Peyer's patch (tissue), 4 donors: Measurements from ENCODE around the gene RASA1. TPM values are rescaled to one million over a fixed set of nuclear protein-coding genes. Genes with fewer than 3 reads are reported as not detected.
A peak's percentile ranks its signal among the peaks of the same experiment; 100 is the strongest.

Experiments used
- DNase-seq, 3 donors: peaks; one replicate each; pipeline ENCODE4 v3.0.0-alpha.2; 2017 to 2019
- H3K27ac ChIP-seq, 4 donors: fragments of 200-600 bp; sonication (generic); one replicate each; pipeline ENCODE4 v1.5.1; 2016 to 2019
- H3K27me3 ChIP-seq, 2 donors: fragments of 200-600 bp; sonication (generic); one replicate each; pipeline ENCODE4 v1.5.1; 2019
- H3K36me3 ChIP-seq, 3 donors: fragments of 200-600 bp; sonication (generic); one replicate each; pipeline ENCODE4 v1.5.1; 2016 to 2019
- H3K4me1 ChIP-seq, 4 donors: fragments of 200-600 bp; sonication (generic); one replicate each; pipeline ENCODE4 v1.5.1; 2016 to 2019
- H3K4me3 ChIP-seq, 4 donors: fragments of 200-600 bp; sonication (generic); 1 replicate in 3 of 4; 2 replicates in 1 of 4; pipeline ENCODE4 v1.5.1; 2016 to 2019; ENCODE audit warnings: mild to moderate bottlenecking in 1 of 4
- H3K9me3 ChIP-seq, 4 donors: fragments of 200-600 bp; sonication (generic); one replicate each; pipeline ENCODE4 v1.5.1; 2016 to 2019; ENCODE audit warnings: mild to moderate bottlenecking in 1 of 4
- POLR2A ChIP-seq, 2 donors: fragments of 450-650 bp; IDR thresholded peaks; one replicate each; pipeline ENCODE4 v1.5.1; 2017; ENCODE audit warnings: antibody characterized with exemption in 2 of 2, mild to moderate bottlenecking in 2 of 2, moderate library complexity in 2 of 2
- total RNA-seq, 4 donors: library from RNA; depleted of rRNA; stranded (reverse); fragments of >200 nt; gene quantifications; one replicate each; pipeline ENCODE4 v1.1.0, GENCODE V29; 2016
- TF ChIP-seq, protein P1 (sequence below), 6 experiments: fragments of 450-650 bp in 4 of 6; fragments of 200-600 bp in 2 of 6; sonication (generic) in 1 of 6; IDR thresholded peaks; one replicate each; pipeline ENCODE4 v1.5.1; 2017 to 2019; ENCODE audit warnings: antibody characterized with exemption in 6 of 6, mild to moderate bottlenecking in 3 of 6, moderate library complexity in 1 of 6

The RASA1 gene
- 10 to 100 TPM; 20.9 to 52.0 (median 23.5) TPM for total RNA-seq

DNA sequence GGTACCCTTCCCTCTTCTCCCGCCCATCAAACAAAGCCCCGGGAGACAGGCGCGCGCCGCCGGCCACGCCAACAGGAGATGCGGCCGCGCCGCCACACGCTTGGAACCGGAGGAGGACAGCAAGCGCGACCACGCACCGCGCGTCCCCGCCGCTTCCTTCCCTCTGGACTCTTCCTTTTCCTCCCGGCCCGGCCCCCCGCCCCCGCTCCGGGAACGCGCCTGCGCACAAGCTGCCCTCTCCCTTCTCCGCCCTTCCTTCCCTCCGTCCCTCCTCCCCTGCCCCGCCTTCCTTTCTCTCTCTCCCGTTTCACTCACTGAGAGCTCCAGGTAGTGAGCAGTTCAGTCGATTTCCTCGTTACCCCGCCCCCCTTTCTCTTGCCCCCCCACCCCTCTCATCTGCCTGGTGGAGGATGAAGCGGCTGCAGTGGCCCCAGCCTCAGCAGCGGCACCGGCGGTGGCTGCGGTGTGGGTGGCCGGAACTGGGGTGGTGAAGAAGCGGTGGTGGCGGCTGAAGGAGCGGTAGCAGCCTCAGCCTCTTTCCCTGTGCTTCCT lies at the start of gene RASA1:
Gene RASA1, plus strand, starts transcription at position 310 of the 552 bp plus-strand sequence. CDS start 569 bp downstream, outside the sequence.
- Histone ChIP-seq H3K27me3 (no peaks in the 10 kb centered on the region), H3K4me1 (peaks cover 0 to 15% (median 2%) of the 10 kb centered on the region in 4 donors), H3K9me3 (no peaks in the 10 kb centered on the region), H3K4me3 (peak within 1 kb of the TSS; percentile 88 to 95 (median 91)), H3K27ac (peak within 1 kb of the TSS; percentile 86 to 94 (median 90)), H3K36me3 (peaks cover 0 to 3% (median 0%) of the 10 kb centered on the region in 3 donors)
- DNase-seq, result peak; percentile 84 to 97 (median 96)
- TF ChIP-seq POLR2A (IDR thresholded peaks at IDR 0.05), result peak; percentile 70 to 78
- TF ChIP-seq, protein P1, sequence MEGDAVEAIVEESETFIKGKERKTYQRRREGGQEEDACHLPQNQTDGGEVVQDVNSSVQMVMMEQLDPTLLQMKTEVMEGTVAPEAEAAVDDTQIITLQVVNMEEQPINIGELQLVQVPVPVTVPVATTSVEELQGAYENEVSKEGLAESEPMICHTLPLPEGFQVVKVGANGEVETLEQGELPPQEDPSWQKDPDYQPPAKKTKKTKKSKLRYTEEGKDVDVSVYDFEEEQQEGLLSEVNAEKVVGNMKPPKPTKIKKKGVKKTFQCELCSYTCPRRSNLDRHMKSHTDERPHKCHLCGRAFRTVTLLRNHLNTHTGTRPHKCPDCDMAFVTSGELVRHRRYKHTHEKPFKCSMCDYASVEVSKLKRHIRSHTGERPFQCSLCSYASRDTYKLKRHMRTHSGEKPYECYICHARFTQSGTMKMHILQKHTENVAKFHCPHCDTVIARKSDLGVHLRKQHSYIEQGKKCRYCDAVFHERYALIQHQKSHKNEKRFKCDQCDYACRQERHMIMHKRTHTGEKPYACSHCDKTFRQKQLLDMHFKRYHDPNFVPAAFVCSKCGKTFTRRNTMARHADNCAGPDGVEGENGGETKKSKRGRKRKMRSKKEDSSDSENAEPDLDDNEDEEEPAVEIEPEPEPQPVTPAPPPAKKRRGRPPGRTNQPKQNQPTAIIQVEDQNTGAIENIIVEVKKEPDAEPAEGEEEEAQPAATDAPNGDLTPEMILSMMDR (IDR thresholded peaks at IDR 0.05), result no peak

DNA sequence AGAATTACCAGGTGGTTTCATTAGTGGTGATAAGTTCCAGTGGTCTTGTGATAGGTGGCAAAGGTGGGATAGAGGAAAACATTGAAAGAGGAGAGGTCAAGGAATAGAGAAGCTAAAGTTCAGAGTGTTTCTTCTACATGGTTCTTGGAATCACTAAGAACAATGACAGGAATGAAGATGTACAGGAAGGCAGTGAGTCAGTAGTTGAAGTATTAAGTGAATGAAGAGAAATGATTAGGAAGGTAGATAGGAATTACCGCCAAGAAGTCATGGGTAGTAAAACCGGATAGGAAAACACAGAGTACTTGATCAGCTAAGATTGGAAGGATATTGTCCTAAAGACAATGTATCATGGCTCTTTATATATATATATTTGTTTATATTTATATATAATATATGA lies 37.9 kb upstream of the RASA1 start:
- TF ChIP-seq POLR2A (IDR thresholded peaks at IDR 0.05), result no peak
- TF ChIP-seq, protein P1 (IDR thresholded peaks at IDR 0.05), result no peak
- DNase-seq, result no peak
- Histone ChIP-seq H3K36me3 (no peaks in the 10 kb centered on the region), H3K27me3 (no peaks in the 10 kb centered on the region), H3K27ac (no peak overlapping the region), H3K4me3 (no peak overlapping the region), H3K9me3 (no peaks in the 10 kb centered on the region), H3K4me1 (no peaks in the 10 kb centered on the region)

DNA sequence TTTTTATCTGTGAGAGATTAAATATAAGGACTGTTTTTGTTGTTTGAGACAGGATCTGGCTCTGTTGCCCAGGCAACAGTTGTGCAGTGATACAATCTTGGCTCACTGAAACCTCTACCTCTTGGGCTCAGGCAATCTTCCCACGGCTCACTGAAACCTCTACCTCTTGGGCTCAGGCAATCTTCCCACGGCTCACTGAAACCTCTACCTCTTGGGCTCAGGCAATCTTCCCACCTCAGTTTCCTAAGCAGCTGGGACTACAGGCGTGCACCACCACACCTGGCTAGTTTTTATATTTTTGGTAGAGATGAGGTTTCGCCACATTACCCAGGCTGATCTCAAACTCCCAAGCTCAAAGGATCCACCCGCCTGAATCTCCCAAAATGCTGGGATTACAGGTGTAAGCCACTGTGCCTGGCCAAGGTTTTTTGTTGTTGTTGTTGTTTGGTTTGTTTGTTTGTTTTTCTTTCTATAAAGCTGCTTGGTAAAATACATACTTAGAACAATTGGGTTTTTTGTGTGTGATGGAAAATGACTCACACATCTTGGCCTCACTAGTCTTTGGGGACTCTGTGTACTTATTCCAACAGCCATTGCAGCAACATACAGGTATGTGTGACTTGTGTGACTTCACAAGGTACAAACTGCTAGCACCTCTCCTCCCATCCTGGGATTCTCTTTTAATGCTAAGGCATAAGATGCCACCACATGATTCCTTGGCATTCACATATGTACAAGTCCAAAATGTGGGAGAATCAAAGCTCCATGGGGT lies 36.5 kb upstream of the RASA1 start:
- TF ChIP-seq, protein P1 (IDR thresholded peaks at IDR 0.05), result no peak
- no peak for TF ChIP-seq POLR2A (IDR thresholded peaks at IDR 0.05)
- Histone ChIP-seq H3K4me1 (no peaks in the 10 kb centered on the region), H3K9me3 (no peaks in the 10 kb centered on the region), H3K36me3 (no peaks in the 10 kb centered on the region), H3K4me3 (no peak overlapping the region), H3K27me3 (no peaks in the 10 kb centered on the region), H3K27ac (no peak overlapping the region)
- no peak for DNase-seq

GRCh38 chr5:87233143-87233542 lies 34.5 kb upstream of the RASA1 start:
- H3K27ac ChIP-seq, result no peak overlapping the region
- H3K4me3 ChIP-seq, result no peak overlapping the region
- TF ChIP-seq, protein P1 (IDR thresholded peaks at IDR 0.05), result no peak
- TF ChIP-seq POLR2A (IDR thresholded peaks at IDR 0.05), result no peak
- H3K36me3 ChIP-seq, result no peaks in the 10 kb centered on the region
- no peak for DNase-seq
- H3K27me3 ChIP-seq, result no peaks in the 10 kb centered on the region
- H3K4me1 ChIP-seq, result no peaks in the 10 kb centered on the region
- no peaks in the 10 kb centered on the region for H3K9me3 ChIP-seq

GRCh38 chr5:87241555-87241954 lies 26.1 kb upstream of the RASA1 start:
- no peaks in the 10 kb centered on the region for H3K36me3 ChIP-seq
- no peaks in the 10 kb centered on the region for H3K27me3 ChIP-seq
- H3K4me3 ChIP-seq, result no peak overlapping the region
- TF ChIP-seq POLR2A (IDR thresholded peaks at IDR 0.05), result no peak
- TF ChIP-seq, protein P1 (IDR thresholded peaks at IDR 0.05), result no peak
- no peak for DNase-seq
- no peaks in the 10 kb centered on the region for H3K9me3 ChIP-seq
- H3K4me1 ChIP-seq, result no peaks in the 10 kb centered on the region
- H3K27ac ChIP-seq, result no peak overlapping the region
